CD14-positive monocyte (primary cell): ENCODE data around the gene KIF26B. TPM values are rescaled to one million over a fixed set of nuclear protein-coding genes. Genes with fewer than 3 reads are reported as not detected.

Experiments
- DNase-seq, 3 donors: peaks; one replicate each; pipeline ENCODE4 v3.0.0-alpha.2; 2011 to 2022
- H2AFZ ChIP-seq: 2 replicates; pipeline ENCODE4 v1.6.0; 2012; ENCODE audit warnings: mild to moderate bottlenecking, low read depth, low read length, inconsistent platforms; ENCODE audit not compliant: insufficient read depth, poor library complexity, severe bottlenecking
- H3K27ac ChIP-seq, 2 donors: 1 replicate in 1 of 2; 2 replicates in 1 of 2; pipeline ENCODE4 v1.5.1; 2012 to 2013; ENCODE audit warnings: low read length in 2 of 2, control low read depth in 1 of 2, inconsistent platforms in 1 of 2, low read depth in 1 of 2, mild to moderate bottlenecking in 1 of 2
- H3K27me3 ChIP-seq, 2 donors: one replicate each; pipeline versions ENCODE4 v1.6.0 to v1.6.1; 2011 to 2013; ENCODE audit warnings: low read length in 2 of 2; ENCODE audit not compliant: control insufficient read depth in 2 of 2, insufficient read depth in 2 of 2
- H3K36me3 ChIP-seq, 2 donors: replicated peaks in 1 of 2; 1 replicate in 1 of 2; 2 replicates in 1 of 2; pipeline versions ENCODE4 v1.5.1 to v1.6.1; 2012 to 2013; ENCODE audit warnings: low read length in 2 of 2, control low read depth in 1 of 2, inconsistent platforms in 1 of 2, mild to moderate bottlenecking in 1 of 2; ENCODE audit not compliant: insufficient read depth in 2 of 2, control insufficient read depth in 1 of 2
- H3K4me1 ChIP-seq, 2 donors: 1 replicate in 1 of 2; 2 replicates in 1 of 2; pipeline versions ENCODE4 v1.5.1 to v1.6.1; 2012 to 2013; ENCODE audit warnings: low read length in 2 of 2, control low read depth in 1 of 2, inconsistent platforms in 1 of 2, mild to moderate bottlenecking in 1 of 2, moderate library complexity in 1 of 2; ENCODE audit not compliant: insufficient read depth in 2 of 2, control insufficient read depth in 1 of 2
- H3K4me2 ChIP-seq: replicated peaks from 2 replicates; pipeline ENCODE3; 2012; ENCODE audit warnings: low read length, moderate library complexity, mild to moderate bottlenecking; ENCODE audit not compliant: poor library complexity, severe bottlenecking; ENCODE audit errors: extremely low read depth
- H3K4me3 ChIP-seq, 3 experiments: fragments of 200-600 bp in 1 of 3; sonication (generic) in 1 of 3; replicated peaks in 1 of 3; 1 replicate in 2 of 3; 2 replicates in 1 of 3; pipeline ENCODE4 v1.5.1; 2011 to 2013; ENCODE audit warnings: low read length in 3 of 3, mild to moderate bottlenecking in 3 of 3, control low read depth in 2 of 3, low read depth in 2 of 3, inconsistent platforms in 1 of 3, moderate library complexity in 1 of 3
- H3K79me2 ChIP-seq: 2 replicates; pipeline ENCODE4 v1.6.0; 2012; ENCODE audit warnings: mild to moderate bottlenecking, control low read depth, inconsistent platforms, low read length, moderate library complexity; ENCODE audit not compliant: insufficient read depth
- H3K9ac ChIP-seq: 2 replicates; pipeline ENCODE4 v1.6.0; 2017; ENCODE audit warnings: low read length, mild to moderate bottlenecking; ENCODE audit not compliant: insufficient read depth, poor library complexity, severe bottlenecking
- H3K9me3 ChIP-seq, 2 donors: replicated peaks in 1 of 2; 1 replicate in 1 of 2; 2 replicates in 1 of 2; pipeline versions ENCODE4 v1.5.1 to v1.6.1; 2012 to 2013; ENCODE audit warnings: low read length in 2 of 2, control low read depth in 1 of 2; ENCODE audit not compliant: control insufficient read depth in 1 of 2, insufficient read depth in 1 of 2
- H4K20me1 ChIP-seq: 2 replicates; pipeline ENCODE4 v1.6.0; 2012; ENCODE audit warnings: mild to moderate bottlenecking, low read length, control low read depth, moderate library complexity; ENCODE audit not compliant: insufficient read depth
- H3K27ac Mint-ChIP-seq, 7 donors: one replicate each; pipeline ENCODE4 v1.8.0; 2020; ENCODE audit warnings: mild to moderate bottlenecking in 7 of 7, mixed read lengths in 7 of 7, moderate library complexity in 6 of 7, inconsistent platforms in 2 of 7
- H3K27me3 Mint-ChIP-seq, 3 donors: one replicate each; pipeline ENCODE4 v1.8.0; 2021 to 2022; ENCODE audit warnings: low read depth in 3 of 3, mild to moderate bottlenecking in 3 of 3, mixed read lengths in 3 of 3, moderate library complexity in 3 of 3, inconsistent platforms in 1 of 3
- H3K36me3 Mint-ChIP-seq, 2 donors: one replicate each; pipeline ENCODE4 v1.8.0; 2020; ENCODE audit warnings: mixed read lengths in 2 of 2, inconsistent platforms in 1 of 2, mild to moderate bottlenecking in 1 of 2
- H3K4me1 Mint-ChIP-seq: one replicate; pipeline ENCODE4 v1.8.0; 2020; ENCODE audit warnings: mild to moderate bottlenecking, mixed read lengths
- H3K4me3 Mint-ChIP-seq, 2 donors: one replicate each; pipeline ENCODE4 v1.8.0; 2020; ENCODE audit warnings: mild to moderate bottlenecking in 2 of 2, mixed read lengths in 2 of 2, moderate library complexity in 1 of 2
- H3K9me3 Mint-ChIP-seq, 7 donors: one replicate each; pipeline ENCODE4 v1.8.0; 2020 to 2022; ENCODE audit warnings: mixed read lengths in 7 of 7, mild to moderate bottlenecking in 6 of 7, moderate library complexity in 6 of 7, inconsistent platforms in 2 of 7
- whole genome bisulfite sequencing: methylation state at CpG from one replicate; pipeline ENCODE4 v1.1.5; 2013; ENCODE audit warnings: missing lambda C conversion rate; ENCODE audit not compliant: insufficient coverage; 5-methylcytosine and 5-hydroxymethylcytosine counted together
- intact Hi-C, 2 donors: fragments of 100-400 bp; cut with micrococcal nuclease; formaldehyde crosslinking; loops; one replicate each; pipeline versions ENCODE4 v1.15.0 to v1.15.1; 2023
- polyA plus RNA-seq, 3 donors: library from polyadenylated mRNA; depleted of rRNA in 1 of 3; unstranded in 2 of 3; stranded (reverse) in 1 of 3; fragments of 300-500 nt in 2 of 3; fragments of >200 nt in 1 of 3; fragmentation: Illumina TruSeq in 2 of 3; gene quantifications; 1 replicate in 2 of 3; 2 replicates in 1 of 3; pipeline ENCODE4 v1.2.3, GENCODE V29; 2012 to 2021
- TF ChIP-seq, protein P1 (sequence below): fragments of 200-600 bp; IDR thresholded peaks from one replicate; pipeline ENCODE4 v1.8.0; 2022; ENCODE audit warnings: antibody characterized with exemption, mild to moderate bottlenecking

Gene KIF26B
- polyA plus RNA-seq, 3 donors, result 0.01 to 0.05 TPM; not detected in 1

DNA sequence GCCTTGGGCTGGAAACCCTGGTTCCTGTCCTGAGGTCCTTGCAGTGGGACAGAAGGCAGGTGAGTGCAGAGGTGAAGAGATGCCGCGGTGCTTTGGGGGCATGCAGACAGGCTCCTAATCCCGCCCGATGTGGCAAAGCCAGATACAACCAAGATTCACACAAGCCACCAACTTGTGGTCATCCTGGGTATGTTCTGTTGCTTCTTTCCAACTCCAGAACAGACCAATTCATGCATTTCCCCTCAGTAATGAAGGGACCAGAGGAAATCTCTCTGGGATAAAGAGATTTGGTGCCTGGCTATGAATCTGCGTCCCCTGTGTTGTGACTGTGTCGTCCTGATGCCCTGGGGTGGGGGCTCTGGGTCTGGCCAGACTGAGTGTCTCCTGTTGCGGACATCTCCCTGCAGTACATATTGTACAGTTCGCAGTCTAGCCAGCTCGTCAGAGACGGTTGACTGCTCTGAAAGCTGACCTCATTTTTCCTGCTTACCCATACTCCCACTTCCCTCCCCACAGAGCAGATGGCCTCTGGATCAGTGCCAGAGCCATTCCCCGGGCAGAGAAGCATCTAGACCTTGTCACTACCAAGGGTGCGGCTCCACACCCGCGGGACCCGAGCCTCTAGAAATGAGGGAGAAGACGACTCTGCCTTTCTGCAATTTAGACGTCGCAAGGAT is 216.3 kb downstream of the KIF26B start:
- Mint-ChIP-seq H3K4me3 (no peak overlapping the region), H3K36me3 (no peaks in the 10 kb centered on the region)
- WGBS, result 77% methylated on average over 13 of the region's 18 CpGs

DNA sequence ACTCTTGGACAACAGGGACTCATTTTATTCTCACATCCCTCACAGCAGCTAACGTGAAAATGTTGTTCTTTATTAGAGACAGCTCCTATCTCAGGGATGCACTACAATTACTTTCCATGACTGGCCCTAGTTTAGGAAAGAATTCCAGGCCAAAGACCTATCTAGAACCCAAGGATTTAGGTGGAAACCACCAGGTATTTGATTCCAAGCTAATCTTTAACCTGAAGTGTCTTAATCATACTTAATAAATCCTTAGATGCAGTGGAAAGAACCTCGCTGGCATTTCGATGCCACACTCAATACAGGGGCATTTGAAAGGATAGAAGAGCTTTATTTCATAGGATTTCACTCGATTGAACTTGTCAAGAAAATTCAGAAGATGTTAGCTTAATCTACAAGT is 218.3 kb downstream of the KIF26B start:
- H3K4me2 ChIP-seq, result no peak overlapping the region
- H3K4me3 Mint-ChIP-seq, result no peak overlapping the region
- TF ChIP-seq, protein P1, sequence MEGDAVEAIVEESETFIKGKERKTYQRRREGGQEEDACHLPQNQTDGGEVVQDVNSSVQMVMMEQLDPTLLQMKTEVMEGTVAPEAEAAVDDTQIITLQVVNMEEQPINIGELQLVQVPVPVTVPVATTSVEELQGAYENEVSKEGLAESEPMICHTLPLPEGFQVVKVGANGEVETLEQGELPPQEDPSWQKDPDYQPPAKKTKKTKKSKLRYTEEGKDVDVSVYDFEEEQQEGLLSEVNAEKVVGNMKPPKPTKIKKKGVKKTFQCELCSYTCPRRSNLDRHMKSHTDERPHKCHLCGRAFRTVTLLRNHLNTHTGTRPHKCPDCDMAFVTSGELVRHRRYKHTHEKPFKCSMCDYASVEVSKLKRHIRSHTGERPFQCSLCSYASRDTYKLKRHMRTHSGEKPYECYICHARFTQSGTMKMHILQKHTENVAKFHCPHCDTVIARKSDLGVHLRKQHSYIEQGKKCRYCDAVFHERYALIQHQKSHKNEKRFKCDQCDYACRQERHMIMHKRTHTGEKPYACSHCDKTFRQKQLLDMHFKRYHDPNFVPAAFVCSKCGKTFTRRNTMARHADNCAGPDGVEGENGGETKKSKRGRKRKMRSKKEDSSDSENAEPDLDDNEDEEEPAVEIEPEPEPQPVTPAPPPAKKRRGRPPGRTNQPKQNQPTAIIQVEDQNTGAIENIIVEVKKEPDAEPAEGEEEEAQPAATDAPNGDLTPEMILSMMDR, result no peak
- no peak for DNase-seq
- no peaks in the 10 kb centered on the region for H4K20me1 ChIP-seq
- no peaks in the 10 kb centered on the region for H3K27me3 ChIP-seq
- no peaks in the 10 kb centered on the region for H3K4me1 ChIP-seq
- H3K27ac ChIP-seq, result no peak overlapping the region
- no peak overlapping the region for H3K9ac ChIP-seq
- intact Hi-C loops, result no loop called here
- H3K9me3 Mint-ChIP-seq, result peaks cover 0 to 4% (median 0%) of the 10 kb centered on the region in 7 donors
- no peaks in the 10 kb centered on the region for H3K36me3 ChIP-seq
- H3K4me1 Mint-ChIP-seq, result no peaks in the 10 kb centered on the region
- no peaks in the 10 kb centered on the region for H3K79me2 ChIP-seq
- H3K4me3 ChIP-seq, result no peak overlapping the region
- no peak overlapping the region for H2AFZ ChIP-seq
- no peaks in the 10 kb centered on the region for H3K9me3 ChIP-seq
- H3K27ac Mint-ChIP-seq, result no peak overlapping the region
- WGBS, result no CpG with 5 or more reads among the region's 4 CpGs
- peaks cover 6 to 15% (median 8%) of the 10 kb centered on the region in 3 donors for H3K27me3 Mint-ChIP-seq
- no peaks in the 10 kb centered on the region for H3K36me3 Mint-ChIP-seq

More for the DNA sequence above, 216.3 kb downstream of the KIF26B start:
- TF ChIP-seq, protein P1, result no peak
- Mint-ChIP-seq H3K9me3 (peaks cover 0 to 3% (median 0%) of the 10 kb centered on the region in 7 donors), H3K27me3 (peaks cover 2 to 9% (median 8%) of the 10 kb centered on the region in 3 donors), H3K4me1 (no peaks in the 10 kb centered on the region), H3K27ac (peak overlapping the region in 1 of 7 donors; percentile 48)
- DNase-seq, result no peak
- Histone ChIP-seq H4K20me1 (no peaks in the 10 kb centered on the region), H3K79me2 (no peaks in the 10 kb centered on the region), H3K27me3 (no peaks in the 10 kb centered on the region), H3K9me3 (no peaks in the 10 kb centered on the region), H3K4me2 (no peak overlapping the region), H3K9ac (no peak overlapping the region), H2AFZ (no peak overlapping the region), H3K27ac (no peak overlapping the region), H3K4me3 (no peak overlapping the region), H3K4me1 (no peaks in the 10 kb centered on the region), H3K36me3 (no peaks in the 10 kb centered on the region)
- intact Hi-C loops, result no loop called here
